ENCODE data around the gene SGCD. TPM values are rescaled to one million over a fixed set of nuclear protein-coding genes. Genes with fewer than 3 reads are reported as not detected.
A peak's percentile ranks its signal among the peaks of the same experiment; 100 is the strongest.

Gene SGCD
- total RNA-seq, 1 donor = under 0.01 TPM

DNA sequence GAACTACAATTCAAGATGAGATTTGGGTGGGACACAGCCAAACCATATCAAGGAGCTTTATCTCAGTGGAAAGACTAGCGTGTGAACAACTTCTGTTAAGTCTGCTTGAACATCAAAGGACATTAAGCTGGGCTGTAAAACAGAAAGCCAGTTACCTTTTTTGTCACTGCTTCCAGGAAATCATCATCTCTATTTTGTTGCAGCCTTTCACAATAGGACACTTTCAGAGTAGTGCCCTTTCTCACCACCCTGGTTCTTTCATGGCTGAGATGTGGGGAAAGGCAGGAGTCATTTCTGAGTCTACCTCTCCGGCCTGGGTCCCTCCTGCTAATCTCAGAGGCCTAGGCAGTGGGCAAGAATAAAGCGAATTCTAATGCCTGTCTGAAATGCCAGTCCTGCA lies 426.9 kb downstream of the SGCD start:
- no peak for DNase-seq (ENCODE audit: low read depth in 2 of 3, low spot score in 2 of 3)

DNA sequence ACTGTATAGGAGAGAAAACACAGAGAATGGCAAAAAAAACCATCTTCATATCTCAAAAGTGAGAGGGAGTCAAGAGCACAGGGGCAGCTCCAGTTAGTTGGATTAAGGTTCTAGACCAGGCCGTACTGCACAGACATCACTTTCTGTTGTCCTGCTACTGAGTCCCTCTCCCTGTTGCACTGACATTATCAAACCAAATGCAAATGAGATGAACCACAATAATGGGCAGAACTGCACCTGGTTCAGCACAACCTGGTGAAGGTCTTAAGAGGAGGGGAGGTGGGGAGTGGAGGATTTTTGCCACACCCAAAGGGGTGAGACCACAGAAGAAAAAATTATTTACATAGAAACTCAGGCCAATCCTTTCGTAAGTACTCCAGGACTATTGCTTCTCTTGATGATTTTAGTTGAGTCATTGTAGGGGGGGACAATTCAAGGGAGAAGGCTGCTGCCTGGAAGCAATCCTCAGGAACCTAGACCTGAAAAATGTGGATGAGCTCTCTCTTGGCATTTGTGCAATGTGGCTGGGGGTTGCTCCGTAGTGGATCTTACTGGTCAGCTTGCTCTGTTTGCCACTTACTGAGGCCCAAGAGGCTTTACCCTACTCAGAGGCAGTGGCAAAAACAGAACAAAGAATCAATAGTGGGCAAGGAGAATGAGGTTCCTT lies 428.6 kb downstream of the SGCD start:
- no peak for DNase-seq (ENCODE audit: low read depth in 2 of 3, low spot score in 2 of 3)

DNA sequence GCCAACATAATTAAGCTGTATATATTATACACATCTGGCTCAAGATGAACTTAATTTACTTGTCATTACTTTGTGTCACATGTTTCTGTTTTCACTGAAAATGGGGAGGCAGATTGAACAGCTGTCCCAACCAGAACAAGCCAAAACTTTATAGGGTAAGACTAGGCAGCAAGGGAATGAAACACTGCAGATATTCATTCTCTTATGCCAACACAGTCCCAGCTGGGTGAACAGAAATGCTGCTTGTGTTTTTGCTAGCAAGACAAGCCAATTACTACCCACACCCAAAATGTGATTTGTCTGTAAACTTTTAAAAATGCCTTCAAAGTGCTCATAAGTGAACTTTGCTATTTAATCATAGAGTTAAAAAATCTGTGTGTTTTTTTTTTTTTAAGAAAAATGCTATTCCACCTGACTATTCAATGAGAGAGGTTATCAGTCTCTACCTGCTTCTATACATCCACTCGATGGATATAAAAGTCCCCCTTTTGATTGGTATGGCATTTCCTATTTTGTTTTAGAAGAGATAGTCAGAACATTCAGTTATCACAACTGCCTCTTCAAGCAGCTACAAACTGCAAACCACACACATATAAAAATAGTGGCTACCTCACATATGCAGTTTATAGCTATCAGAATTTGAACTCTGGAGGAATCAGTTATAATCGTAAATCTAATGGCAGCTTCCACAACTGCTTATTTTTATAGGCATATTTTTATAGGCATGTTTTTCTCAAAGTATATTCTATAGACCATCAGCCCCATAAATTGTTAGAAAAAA lies 431.2 kb downstream of the SGCD start:
- no peak for DNase-seq (ENCODE audit: low read depth in 2 of 3, low spot score in 2 of 3)

DNA sequence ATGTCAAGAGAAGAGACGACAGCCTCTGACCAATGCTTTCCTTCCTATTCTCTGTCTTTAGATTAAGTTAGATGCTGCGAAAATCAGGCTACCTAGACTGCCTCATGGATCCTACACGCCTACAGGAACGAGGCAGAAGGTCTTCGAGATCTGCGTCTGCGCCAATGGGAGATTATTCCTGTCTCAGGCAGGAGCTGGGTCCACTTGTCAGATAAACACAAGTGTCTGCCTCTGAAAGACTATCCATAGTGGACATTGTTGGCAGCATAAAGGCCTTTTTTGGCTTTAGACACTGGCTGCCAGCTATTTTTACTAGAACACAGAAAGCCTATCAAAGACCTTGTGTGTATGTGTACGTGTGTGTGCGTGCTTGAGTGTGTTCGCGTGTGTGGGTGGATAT lies 432.2 kb downstream of the SGCD start:
- DNase-seq (ENCODE audit: low read depth in 2 of 3, low spot score in 2 of 3) = no peak

DNA sequence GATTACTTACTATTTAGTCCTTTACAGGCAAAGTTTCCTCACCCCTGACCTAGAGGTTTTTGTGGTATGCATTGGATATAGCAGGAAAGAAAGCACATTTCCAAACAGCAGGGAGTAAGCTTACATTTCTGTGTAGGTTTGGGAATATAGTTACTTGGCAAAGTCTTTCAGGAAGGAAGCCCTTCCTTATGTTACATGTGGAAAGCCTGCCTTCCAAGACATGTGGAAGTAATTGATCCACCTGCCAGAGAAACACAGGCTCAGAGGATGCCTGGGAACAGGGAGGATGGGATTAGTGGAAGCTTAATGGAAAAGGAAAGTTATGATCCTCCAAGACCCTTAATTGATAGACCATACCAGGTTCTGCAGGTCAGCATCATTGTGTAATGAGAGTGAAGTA lies 435.8 kb downstream of the SGCD start:
- no peak for DNase-seq (ENCODE audit: low read depth in 2 of 3, low spot score in 2 of 3)

DNA sequence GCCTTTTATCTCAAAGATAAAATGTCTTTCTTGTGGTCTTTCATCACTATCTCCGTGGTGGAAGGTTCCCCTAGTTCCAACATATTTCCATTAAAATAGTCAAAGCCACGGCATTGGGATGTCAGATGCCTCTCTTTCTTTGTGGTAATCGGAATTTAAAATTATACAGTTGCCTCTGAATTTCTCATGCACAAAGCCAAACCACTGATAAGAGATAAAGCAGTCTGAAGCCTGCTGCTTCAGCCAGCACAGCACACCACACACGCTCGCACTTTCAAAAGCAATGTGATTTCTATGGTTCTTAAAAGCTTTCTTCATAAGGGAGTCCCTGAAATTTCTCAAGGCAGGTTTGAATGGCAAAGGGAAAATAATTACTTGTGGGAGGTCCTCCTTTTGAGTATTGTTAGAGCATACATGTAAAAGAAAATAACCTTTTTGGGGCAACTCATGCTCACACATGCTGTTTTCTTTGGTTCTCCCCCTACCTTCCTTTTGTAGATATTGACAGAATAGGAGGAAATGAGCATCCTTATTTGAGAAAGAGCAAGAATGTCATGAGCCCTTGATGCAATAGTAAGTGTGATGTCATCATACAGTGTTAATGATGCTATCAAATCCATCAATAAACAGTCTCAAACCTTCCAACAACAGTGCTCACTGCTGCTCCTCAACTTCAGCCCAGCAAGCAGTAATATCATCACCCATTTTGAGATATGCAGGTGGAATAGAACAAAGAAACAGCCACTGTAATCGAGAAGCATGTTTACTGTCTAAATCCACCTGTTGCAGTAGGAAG lies 437.4 kb downstream of the SGCD start:
- DNase-seq (ENCODE audit: low read depth in 2 of 3, low spot score in 2 of 3) = no peak

DNA sequence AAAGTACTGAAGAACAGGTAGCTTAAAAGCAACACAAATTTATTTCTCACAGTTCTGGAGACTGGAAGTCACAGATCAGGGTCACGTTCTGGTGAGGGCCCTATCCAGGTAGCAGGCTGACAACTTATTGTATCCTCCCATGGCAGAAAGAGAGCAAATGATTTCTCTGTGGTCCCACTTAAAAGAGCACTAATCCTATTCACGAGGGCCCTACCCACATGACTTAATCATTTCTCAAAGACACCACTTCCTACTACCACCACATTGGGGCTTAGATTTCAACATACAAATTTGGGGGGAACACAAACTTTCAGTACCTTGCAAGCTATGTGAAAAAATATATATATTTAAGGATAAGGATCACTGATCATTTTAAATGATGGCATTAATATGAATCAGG lies 447.3 kb downstream of the SGCD start:
- no peak for DNase-seq (ENCODE audit: low read depth in 2 of 3, low spot score in 2 of 3)

DNA sequence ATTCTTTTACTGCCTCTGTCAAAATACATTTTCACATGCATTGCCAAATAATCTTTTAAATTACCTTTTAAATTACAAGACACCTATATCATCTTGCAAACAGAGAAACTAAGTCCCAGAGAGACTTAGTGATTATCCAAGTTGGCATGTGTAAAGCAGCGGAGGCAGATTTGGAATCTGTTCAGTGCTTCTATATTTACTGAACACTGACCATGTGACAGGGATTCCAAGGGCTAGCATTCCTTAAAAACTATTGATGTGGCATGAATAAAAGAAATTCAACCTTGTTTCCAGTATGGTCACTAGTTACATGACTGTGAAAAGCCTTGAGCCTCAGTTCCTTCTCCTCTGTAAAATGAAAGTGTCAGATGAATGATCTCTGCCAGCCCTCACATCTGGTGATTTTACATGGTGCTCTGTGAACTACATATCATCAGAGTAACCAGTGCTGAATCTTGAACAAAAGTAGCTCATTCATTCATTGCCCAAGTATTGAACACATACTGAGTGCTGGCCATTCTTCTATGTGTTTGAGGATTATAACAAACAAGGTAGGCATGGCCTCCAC lies 451.3 kb downstream of the SGCD start:
- DNase-seq (ENCODE audit: low read depth in 2 of 3, low spot score in 2 of 3) = no peak

DNA sequence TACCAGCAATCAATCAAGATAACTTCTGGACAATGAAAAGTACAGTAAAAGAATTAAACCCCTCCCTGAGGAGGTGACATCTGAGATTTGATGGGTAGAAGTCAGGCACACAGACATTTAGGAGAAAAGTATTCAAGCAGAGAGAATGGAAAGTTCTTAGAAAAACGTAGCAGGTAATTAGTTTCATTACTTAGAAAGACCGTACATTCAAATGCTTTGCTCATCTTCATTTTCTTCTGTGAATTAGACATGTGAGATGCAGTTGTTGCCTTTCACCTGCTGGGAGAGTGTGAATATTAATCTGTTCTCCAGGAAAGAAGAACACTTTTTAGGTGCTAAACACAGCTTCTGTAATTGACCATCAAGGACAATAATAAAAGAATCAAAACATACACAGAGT lies 451.8 kb downstream of the SGCD start:
- DNase-seq (ENCODE audit: low read depth in 2 of 3, low spot score in 2 of 3) = no peak

DNA sequence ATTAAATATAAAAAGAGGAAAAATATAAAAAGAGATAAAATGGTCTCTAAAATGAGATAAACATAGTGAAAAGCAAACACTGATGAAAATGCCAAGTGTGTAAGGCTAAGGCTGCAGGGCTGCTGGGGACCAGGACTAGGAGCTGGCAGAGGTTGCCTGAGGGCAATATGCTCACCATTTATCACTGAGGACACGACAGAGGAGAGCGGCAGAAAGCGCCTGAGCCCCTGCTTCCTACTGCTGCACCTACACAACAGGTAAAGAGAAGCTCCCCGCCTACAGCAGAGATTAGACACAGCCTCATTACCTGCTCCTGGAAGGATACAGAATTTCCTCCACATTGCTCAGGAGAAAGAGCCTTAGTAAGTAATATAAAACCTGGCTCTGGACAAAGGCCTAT lies 452.5 kb downstream of the SGCD start:
- no peak for DNase-seq (ENCODE audit: low read depth in 2 of 3, low spot score in 2 of 3)

DNA sequence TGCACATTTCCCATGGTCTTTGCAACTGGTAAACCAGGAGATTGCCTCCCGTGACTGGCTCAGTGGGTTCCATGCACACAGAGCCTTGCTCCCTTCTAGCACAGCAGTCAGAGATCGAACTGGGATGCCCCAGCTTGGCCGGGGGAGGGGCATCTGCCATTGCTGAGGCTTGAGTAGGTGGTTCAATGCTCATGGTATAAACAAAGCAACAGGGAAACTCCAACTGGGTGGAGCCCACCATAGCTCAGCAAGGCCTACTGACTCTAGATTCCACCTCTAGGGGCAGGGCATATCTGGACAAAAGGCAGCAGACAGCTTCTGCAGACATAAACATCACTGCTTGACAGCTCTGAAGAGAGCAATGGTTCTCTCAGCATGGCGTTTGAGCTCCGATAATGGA lies 456.1 kb downstream of the SGCD start:
- DNase-seq (ENCODE audit: low read depth in 2 of 3, low spot score in 2 of 3) = no peak

DNA sequence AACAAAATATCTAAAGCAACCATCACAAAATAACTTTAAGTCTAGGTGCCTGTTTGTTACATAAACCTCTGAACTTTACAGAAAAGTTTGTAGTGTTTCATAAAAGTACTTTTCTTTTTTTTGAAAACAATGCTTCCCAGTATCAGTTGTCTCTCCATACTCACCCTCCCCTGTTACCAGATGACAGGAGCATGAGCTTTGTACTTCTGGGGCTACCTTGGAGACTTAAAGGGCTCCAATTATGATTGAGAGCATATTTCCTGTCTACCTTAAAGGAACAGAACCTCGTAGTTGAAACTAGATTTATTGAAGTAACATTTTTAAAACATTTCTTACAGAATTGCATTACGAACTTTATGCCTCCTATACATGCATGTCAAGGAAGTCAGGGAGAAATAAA lies 467.7 kb downstream of the SGCD start:
- no peak for DNase-seq (ENCODE audit: low read depth in 2 of 3, low spot score in 2 of 3)

DNA sequence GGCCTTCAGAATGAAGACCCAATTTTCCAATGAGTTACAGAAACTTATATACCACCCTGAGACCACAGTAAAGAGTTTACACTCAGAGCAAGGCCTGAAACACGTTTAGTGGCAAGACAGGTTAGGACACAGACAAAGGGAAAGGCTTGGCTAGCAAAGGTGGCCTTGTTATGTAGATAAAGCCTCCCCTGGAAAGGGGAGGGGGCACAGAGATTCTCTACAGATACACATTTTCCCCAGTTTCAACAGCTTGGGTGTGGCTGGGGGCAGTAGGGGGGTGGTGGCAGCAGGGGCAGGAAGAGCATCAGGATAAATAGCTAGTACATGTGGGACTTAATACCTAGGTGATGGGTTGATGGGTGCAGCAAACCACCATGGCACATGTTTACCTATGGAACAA lies 471.2 kb downstream of the SGCD start:
- DNase-seq (ENCODE audit: low read depth in 2 of 3, low spot score in 2 of 3) = no peak

DNA sequence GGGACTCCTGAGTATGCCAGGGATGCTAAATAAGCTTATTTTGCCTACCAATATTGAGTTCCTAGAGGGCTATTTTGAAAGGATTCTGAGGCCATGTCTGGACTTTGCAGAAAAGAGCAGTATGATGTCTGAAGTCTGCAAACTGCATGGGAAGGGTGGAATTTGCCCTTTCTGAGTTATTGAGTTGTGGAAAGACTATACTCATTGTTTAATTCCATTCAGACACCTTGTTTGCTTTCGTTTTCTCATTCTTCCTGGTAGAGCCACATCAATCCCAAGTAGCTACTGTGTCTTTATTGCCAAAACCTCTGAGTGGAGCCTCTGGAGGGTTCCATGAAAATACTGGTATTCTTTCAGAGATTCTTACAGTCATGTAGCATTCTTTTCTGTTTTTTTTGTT lies 472.2 kb downstream of the SGCD start:
- no peak for DNase-seq (ENCODE audit: low read depth in 2 of 3, low spot score in 2 of 3)

DNA sequence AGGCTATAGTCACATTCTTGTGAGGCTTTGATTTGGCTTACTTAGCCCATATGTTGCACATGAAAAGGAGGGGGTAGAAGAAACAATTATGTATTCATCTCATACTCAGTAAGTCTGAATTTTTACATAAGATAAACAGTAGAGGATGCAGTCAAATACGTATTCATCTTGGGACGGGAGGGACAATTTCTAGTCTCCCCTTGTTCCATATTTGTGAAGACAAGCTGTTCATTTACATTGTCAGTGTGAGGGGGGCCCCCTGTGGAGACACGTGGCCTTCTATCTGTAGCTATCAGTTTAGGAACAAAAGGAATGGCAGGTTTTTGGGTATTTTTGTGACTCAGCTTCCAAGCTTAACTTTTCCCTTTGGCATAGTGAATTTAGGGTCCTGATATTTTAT lies 474.0 kb downstream of the SGCD start:
- DNase-seq (ENCODE audit: low read depth in 2 of 3, low spot score in 2 of 3) = no peak

DNA sequence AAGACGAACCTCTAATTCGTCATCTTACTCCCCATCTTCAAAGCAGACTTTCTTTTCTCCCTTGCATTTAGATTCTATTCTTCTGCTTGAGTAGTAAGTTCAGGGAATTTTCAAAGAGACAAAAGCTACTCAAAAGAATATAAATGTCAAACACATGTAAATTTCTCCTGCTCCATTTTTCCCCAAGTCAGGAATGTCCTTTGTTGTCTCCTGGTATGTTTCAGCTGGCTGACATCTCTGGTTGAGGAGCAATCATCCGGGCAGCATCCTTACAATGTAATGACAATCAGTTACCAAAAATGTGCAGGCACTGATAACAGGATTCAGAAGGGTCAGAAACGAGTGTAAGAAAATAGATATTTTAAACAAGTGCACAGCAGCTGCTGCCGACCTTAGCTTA lies 475.5 kb downstream of the SGCD start:
- no peak for DNase-seq (ENCODE audit: low read depth in 2 of 3, low spot score in 2 of 3)

DNA sequence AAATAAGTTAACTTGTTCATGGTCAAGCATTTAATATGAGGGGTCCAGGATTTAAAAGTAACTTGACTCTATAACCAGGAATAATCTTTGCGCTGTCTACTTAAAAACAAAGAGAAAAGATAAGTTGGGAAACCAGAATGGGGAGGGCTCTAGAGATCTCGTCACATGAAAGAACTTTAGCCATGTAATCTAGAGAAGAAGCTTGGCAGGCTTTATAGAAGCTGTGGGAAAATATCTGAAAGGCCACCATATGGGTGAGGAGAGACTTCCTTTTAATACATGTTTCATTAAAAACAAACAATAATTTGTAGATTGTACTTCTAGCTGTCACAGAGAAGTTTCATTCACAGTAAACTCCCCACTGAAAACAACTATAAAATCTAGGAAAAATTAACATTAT lies 476.4 kb downstream of the SGCD start:
- no peak for DNase-seq (ENCODE audit: low read depth in 2 of 3, low spot score in 2 of 3)

DNA sequence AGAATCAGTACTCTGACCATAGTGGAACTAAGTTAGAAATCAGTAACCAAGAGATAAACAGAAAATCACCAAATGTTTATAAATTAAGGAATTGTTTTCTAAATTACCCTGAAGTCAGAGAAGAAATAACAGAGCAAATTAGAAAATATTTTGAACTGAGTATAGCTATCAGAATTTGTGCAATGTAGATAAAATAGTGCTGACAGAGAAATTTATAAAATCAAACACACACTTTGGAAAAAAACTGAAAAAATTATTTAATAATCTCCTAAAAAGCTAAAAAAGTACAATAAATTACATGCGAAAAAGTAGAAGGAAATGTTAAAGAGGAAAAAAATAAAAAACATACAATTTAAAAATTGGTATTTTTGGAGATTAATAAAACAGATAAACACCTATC lies 486.0 kb downstream of the SGCD start:
- no peak for DNase-seq (ENCODE audit: low read depth in 2 of 3, low spot score in 2 of 3)

DNA sequence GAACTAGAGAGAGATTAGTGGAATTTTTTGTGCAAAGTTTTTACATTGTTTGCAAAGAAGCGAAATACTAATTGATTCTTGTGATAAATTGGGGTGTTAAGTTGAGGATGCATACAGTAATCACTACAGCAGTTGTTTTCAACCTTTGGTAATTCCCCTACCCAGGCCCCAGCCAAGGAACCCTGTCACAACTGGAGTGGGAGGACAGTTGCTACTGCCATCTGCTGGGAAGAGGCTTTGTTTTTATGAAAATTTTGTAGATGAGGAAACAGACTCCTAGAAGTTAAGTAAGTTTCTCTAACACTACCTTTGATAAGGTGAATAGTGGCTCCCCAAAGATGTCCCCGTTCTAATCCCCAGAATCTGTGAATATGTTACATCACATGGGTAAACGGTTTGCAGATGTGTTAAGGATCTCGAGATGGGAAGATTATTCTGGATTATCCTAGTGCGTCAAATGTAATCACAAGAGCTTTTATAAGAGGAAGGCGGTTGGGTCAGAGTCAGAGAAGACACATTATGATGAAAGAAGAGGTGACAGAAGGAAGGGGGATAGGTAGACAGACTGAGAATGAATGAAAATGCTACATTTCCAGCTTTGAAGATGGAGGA lies 489.1 kb downstream of the SGCD start:
- peak in 1 of 3 donors; percentile 3 for DNase-seq (ENCODE audit: low read depth in 2 of 3, low spot score in 2 of 3)

Measured in hematopoietic multipotent progenitor cell (in vitro differentiated cells).